Activated CD8-positive, alpha-beta memory T cell treated with anti-CD3 and anti-CD28 coated beads, Interleukin-2, amount 50 U/mL, for 1 hour (primary cell): ENCODE data around the gene CYTH4.
"Not testable (repeated sequence)": the region's sequence is repeated elsewhere in the genome, so short reads cannot be mapped to it uniquely, and the experiment has no call there.

ENCODE experiments used
- DNase-seq: peaks from one replicate; pipeline ENCODE4 v3.0.0-alpha.2; 2020; ENCODE audit errors: extremely low read depth

The CYTH4 gene, protein sequence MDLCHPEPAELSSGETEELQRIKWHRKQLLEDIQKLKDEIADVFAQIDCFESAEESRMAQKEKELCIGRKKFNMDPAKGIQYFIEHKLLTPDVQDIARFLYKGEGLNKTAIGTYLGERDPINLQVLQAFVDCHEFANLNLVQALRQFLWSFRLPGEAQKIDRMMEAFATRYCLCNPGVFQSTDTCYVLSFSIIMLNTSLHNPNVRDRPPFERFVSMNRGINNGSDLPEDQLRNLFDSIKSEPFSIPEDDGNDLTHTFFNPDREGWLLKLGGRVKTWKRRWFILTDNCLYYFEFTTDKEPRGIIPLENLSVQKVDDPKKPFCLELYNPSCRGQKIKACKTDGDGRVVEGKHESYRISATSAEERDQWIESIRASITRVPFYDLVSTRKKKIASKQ

GRCh38 chr22:37282385-37282677 lies at the start of gene CYTH4:
Gene CYTH4 (plus strand): TSS chr22:37282508. CDS start chr22:37282570, 62 bp downstream.
- peak; percentile 74 for DNase-seq

DNA sequence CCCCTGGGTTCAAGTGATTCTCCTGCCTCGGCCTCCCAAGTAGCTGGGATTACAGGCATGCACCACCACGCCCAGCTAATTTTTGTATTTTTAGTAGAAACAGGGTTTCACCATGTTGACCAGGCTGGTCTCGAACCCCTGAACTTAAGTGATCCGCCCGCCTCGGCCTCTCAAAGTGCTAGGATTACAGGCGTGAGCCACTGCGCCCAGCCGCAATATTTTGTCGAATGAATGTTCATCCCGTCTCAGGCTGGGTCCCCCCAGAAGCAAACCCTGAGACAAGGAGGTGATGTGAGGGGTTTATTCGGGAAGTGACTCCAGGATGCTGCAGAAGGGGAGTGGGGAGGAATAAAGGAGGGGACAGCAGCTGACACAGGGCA lies 48.9 kb upstream of the CYTH4 start:
- not testable (repeated sequence) for DNase-seq

GRCh38 chr22:37233751-37234631 lies 48.3 kb upstream of the CYTH4 start:
- no peak for DNase-seq

DNA sequence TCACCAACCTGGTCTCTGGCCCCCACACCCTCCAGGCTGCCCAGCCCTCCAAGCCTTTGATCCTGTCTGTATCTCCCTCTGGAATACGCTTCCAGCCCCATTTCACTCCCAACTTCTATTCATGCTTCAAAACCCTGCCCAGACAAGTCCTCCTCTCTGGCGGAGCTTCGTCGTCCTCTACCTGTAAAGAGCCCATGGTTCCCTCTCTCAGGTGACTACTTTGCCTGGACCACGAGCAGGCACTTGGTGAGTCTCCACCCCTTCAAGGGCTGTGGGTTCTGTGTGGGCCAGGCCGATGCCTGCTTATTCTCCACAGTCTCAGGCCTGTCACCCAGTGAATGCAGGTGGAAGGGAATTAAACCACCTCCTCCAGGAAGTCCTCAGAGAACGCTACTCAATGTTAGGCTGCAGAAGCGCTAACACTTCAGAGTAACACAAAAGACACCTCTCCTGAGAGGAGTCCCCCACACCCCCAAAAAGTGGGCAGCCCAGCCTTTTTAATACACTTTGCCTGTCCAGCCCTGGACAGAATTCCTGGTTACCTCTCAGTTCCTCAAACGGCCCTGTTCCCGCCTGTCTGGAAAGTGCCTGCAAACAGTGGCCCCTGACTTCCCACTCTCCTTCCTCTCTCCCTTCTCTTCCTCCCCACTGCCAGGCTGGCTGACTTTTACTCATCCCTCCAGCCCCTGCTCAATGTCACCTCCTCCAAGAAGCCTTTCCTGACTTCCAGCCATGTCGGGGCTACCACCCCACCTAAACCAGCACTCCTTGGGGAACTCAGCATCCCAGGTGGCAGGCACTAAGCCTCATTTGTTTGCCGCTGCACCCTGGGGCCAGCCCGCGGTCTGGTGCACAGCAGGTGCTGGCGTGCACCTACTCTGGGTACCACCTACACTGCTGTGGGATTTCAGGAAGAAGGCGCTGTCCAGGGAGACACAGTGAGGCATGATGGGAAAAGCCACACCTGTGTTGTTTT lies 47.3 kb upstream of the CYTH4 start:
- DNase-seq: no peak

GRCh38 chr22:37235897-37236607 lies 46.3 kb upstream of the CYTH4 start:
- DNase-seq: no peak

GRCh38 chr22:37237371-37238268 lies 44.7 kb upstream of the CYTH4 start:
- no peak for DNase-seq

DNA sequence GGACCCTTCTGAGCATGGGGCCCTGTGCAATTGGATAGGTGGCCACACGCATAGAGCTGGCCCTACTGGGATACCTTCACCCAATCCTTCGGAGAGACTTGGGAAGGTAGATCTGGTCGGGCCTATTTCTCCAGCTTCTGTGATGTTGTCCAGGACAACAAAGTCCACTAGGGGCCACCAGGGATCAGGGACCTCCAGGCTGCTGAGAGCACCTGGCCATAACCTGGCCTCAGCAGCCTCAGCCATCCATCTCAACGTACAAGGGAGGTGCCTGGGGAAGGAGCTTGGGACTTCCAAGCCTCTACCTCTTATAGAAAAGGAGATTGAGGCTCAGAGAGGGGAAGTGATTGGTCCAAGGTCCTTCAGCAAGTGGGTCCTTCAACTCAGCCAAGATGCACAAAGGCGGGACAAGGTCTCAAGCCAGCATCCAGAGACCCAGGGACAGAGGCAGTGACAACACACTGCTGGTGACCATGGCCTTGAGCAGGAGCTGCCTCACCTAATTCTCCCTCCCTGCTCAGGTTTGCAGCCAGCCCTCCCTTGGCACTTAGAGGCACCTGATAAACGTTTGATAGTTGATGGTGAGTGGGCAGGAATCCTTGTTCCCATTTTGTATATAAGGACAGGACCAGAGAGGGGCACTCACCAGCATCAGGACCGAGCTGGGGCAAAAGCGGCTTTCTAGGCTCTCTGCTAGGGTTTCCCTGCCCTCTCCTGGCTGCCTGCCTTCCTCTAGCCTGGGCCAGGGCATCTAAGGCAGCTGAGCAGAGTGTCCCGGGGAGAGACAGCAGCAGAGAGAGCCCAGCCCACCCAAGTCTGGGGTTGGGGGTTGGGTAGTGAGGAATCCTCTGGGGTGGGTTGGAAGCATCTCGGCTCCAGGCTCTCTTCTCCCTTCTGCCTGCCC lies 42.7 kb upstream of the CYTH4 start:
- DNase-seq: no peak

GRCh38 chr22:37240240-37240940 lies 41.9 kb upstream of the CYTH4 start:
- no peak for DNase-seq

DNA sequence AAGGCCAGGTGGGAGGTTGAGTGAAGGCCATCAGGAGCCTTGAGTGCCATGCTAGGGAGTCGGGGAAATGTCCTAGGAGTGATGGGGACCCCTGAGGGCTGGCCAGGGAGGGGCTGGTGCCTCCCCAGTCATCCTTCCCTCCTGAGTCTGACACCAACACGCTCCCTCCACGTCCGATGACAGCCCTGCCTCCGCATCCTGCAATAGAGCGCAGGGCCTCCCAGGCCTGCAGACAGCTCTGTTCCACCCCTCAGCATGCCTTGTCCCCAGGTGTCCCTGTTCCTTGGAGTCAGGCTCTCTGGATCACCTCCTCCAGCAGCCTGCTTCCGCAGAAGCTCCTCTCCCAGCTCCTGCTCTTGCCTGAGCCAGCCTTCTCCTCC lies 41.4 kb upstream of the CYTH4 start:
- no peak for DNase-seq

GRCh38 chr22:37241351-37242142 lies 40.8 kb upstream of the CYTH4 start:
- no peak for DNase-seq

GRCh38 chr22:37242395-37242918 lies 39.9 kb upstream of the CYTH4 start:
- DNase-seq: peak; percentile 85

- no peak for DNase-seq
Measured at GRCh38 chr22:37243402-37244113, 38.8 kb upstream of the CYTH4 start.

DNA sequence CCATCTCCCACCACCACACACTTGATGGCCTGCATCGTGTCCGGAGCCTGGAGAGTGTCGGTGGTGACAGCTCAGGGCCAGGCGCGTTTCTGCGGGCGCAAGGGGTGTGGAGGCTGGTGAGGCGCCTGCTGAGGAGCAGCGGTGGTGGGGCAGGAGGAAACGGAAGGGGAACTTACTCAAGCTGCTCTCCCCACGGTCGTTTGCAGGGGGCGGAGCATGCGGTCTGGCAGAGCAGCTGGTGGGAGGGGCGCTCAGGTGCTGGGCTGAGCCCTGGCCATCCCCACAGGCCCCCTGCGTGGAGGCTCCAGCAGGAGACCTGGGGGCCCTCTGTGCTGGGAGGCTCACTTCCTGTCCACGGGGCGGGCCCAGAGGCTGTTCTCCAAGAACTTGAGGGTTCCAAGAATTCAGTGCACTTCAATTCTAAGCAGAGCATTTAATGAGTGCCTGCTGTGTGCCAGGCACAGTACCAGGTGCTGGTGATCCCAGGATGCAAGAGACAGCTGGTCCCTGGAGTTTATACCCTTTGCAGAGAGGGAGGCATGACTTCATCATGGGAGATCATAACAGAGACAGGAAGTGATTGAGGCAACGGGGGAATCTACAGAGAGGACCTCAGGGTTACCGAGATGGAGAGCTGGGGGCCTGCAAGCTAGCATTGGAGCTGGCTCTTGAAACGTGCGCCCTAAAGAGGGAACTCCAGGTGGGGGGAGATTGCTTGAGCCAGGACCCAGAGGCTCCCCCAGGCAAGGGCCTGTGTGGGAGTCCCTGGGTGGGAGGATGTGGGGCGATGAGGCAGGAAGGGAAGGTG lies 38.0 kb upstream of the CYTH4 start, which contains the start of gene RAC2:
Gene RAC2 (minus strand): TSS at position 156 of the 808 bp plus-strand sequence. CDS start 121 bp downstream, at position 35.
- DNase-seq: peak; percentile 78

GRCh38 chr22:37244922-37245722 lies 37.2 kb upstream of the CYTH4 start:
- no peak for DNase-seq

- DNase-seq: no peak
Measured at GRCh38 chr22:37245740-37246139, 36.6 kb upstream of the CYTH4 start.
